HepG2 (cell line): Measurements from ENCODE around the gene GNMT. TPM values are rescaled to one million over a fixed set of nuclear protein-coding genes. Genes with fewer than 3 reads are reported as not detected.

Experiments used
- CBX2 ChIP-seq, 2 experiments: fragments of 200-600 bp in 1 of 2; sonication (generic); formaldehyde crosslinking in 1 of 2; IDR thresholded peaks; 2 replicates each; pipeline versions ENCODE4 v1.7.0 to v1.8.1; 2018 to 2022; ENCODE audit warnings: low read depth in 2 of 2, low read length in 1 of 2, mild to moderate bottlenecking in 1 of 2, missing genetic modification reagents in 1 of 2
- EZH2 ChIP-seq: conservative IDR thresholded peaks from 2 replicates; pipeline ENCODE4 v1.6.1; 2012; ENCODE audit warnings: mild to moderate bottlenecking, low read depth, low read length, moderate library complexity
- NRL ChIP-seq: sonication (generic); formaldehyde crosslinking; IDR thresholded peaks from 2 replicates; pipeline ENCODE4 v1.5.0; 2020; ENCODE audit warnings: missing genetic modification reagents, mild to moderate bottlenecking, moderate library complexity, borderline replicate concordance
- REPIN1 ChIP-seq: sonication (generic); formaldehyde crosslinking; IDR thresholded peaks from 2 replicates; pipeline ENCODE4 v1.8.0; 2022; ENCODE audit warnings: missing genetic modification reagents, low read depth, mild to moderate bottlenecking, borderline replicate concordance
- SALL2 ChIP-seq: sonication (generic); formaldehyde crosslinking; IDR thresholded peaks from 2 replicates; pipeline ENCODE4 v1.8.1; 2023; ENCODE audit warnings: mild to moderate bottlenecking, missing genetic modification reagents, inconsistent platforms
- TAF1 ChIP-seq: sonication (generic); formaldehyde crosslinking; IDR thresholded peaks from 2 replicates; pipeline ENCODE4 v1.4.0; 2020; ENCODE audit warnings: missing genetic modification reagents
- ZNF230 ChIP-seq: sonication (generic); formaldehyde crosslinking; IDR thresholded peaks from 2 replicates; pipeline ENCODE4 v1.4.0; 2020; ENCODE audit warnings: mild to moderate bottlenecking, missing genetic modification reagents
- ZNF747 ChIP-seq: sonication (generic); formaldehyde crosslinking; IDR thresholded peaks from 2 replicates; pipeline ENCODE4 v1.8.1; 2023; ENCODE audit warnings: missing genetic modification reagents, mild to moderate bottlenecking, borderline replicate concordance
- ZSCAN20 ChIP-seq: sonication (generic); formaldehyde crosslinking; IDR thresholded peaks from 2 replicates; pipeline ENCODE4 v1.4.0; 2020; ENCODE audit warnings: missing genetic modification reagents, mild to moderate bottlenecking, borderline replicate concordance
- ZSCAN30 ChIP-seq: sonication (generic); formaldehyde crosslinking; IDR thresholded peaks from 2 replicates; pipeline ENCODE4 v1.5.0; 2020; ENCODE audit warnings: mild to moderate bottlenecking, missing genetic modification reagents
- polyA plus RNA-seq, 8 experiments: library from polyadenylated mRNA; depleted of rRNA in 3 of 8; stranded (reverse) in 7 of 8; unstranded in 1 of 8; fragments of >200 nt; fragmentation: Illumina TruSeq in 4 of 8; extraction: Trizol in 4 of 8; gene quantifications; 2 replicates each; pipeline versions ENCODE4 v1.2.1 to v1.2.3, GENCODE V29; 2011 to 2016; ENCODE audit warnings: low read depth in 4 of 8, missing spikeins in 1 of 8, mixed read lengths in 1 of 8; ENCODE audit not compliant: insufficient read depth in 1 of 8
- total RNA-seq, 5 experiments: library from RNA; depleted of rRNA; stranded (reverse); fragments of >200 nt; fragmentation: Illumina TruSeq; extraction: Trizol; gene quantifications; 2 replicates each; pipeline ENCODE4 v1.2.3, GENCODE V29; 2016; ENCODE audit warnings: low read depth in 1 of 5
- TF ChIP-seq, protein P1 (sequence below): sonication (generic); formaldehyde crosslinking; IDR thresholded peaks from 2 replicates; pipeline ENCODE4 v1.4.0; 2020; ENCODE audit warnings: missing genetic modification reagents
- TF ChIP-seq, protein P2 (sequence below): sonication (generic); formaldehyde crosslinking; IDR thresholded peaks from 2 replicates; pipeline ENCODE4 v1.4.0; 2020; ENCODE audit warnings: missing genetic modification reagents
- TF ChIP-seq, protein P3 (sequence below), 2 experiments: sonication (generic) in 1 of 2; formaldehyde crosslinking in 1 of 2; IDR thresholded peaks; 2 replicates each; pipeline versions ENCODE4 v1.4.0 to v1.6.1; 2016 to 2020; ENCODE audit warnings: borderline replicate concordance in 1 of 2, low read depth in 1 of 2, mild to moderate bottlenecking in 1 of 2, missing genetic modification reagents in 1 of 2
- TF ChIP-seq, protein P4 (sequence below): fragments of 450-650 bp; IDR thresholded peaks from 2 replicates; pipeline ENCODE4 v1.6.1; 2016

The GNMT gene
- total and polyA plus RNA-seq, 2 of the 13 experiments (the other 11 are each of a cell fraction or from before 2014, with no cell fraction given) = 2.8 to 7.0 TPM

DNA sequence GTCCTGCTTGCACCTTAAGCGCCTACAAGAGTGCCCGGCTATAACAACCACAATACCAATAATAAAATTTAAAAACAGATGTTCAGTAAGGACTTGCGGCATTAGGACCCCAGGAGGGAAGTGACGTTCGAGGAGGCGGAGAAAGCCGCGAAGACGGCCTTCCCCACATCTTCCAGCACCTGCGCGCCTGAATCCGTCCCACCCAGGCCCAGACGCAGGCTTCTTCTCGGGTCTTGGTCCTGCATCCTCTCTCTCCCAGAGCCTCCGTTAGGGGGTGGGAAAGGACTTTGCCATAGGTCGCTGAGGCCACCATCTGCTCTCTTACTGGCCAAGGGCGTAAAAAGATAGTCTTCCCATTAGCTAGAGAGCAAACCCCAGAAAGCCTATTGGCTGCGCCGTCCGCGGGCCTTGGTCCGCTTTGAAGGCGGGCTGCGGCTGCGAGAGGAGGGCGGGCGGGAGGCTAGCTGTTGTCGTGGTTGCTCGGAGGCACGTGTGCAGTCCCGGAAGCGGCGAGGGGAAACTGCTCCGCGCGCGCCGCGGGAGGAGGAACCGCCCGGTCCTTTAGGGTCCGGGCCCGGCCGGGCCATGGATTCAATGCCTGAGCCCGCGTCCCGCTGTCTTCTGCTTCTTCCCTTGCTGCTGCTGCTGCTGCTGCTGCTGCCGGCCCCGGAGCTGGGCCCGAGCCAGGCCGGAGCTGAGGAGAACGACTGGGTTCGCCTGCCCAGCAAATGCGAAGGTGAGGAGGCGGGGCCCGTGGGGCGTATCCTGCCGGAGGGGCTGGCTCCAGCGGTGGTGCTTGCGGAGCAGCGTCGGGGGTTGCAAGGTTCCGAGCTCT is 31.4 kb upstream of the GNMT start, which contains the start of gene CNPY3 (continued):
- TF ChIP-seq ZNF747 (peak; percentile 91), SALL2 (CRISPR knock-in tag) (peak; percentile 86), ZNF230 (CRISPR knock-in tag) (peak; percentile 100), REPIN1 (peak; percentile 99), EZH2 (no peak), TAF1 (CRISPR knock-in tag) (peak; percentile 82; the same call in 1 of the 2 replicates), NRL (CRISPR knock-in tag) (peak; percentile 99), CBX2 (IDR thresholded peaks at IDR 0.05; ENCODE audit: low read depth, low read length) (no peak), CBX2 (CRISPR knock-in tag; IDR thresholded peaks at IDR 0.05; ENCODE audit: low read depth) (peak; percentile 23; the same call in 1 of the 2 replicates), ZSCAN20 (CRISPR knock-in tag) (peak; percentile 90; the same call in 1 of the 2 replicates), ZSCAN30 (CRISPR knock-in tag) (no peak)
- TF ChIP-seq, protein P1, sequence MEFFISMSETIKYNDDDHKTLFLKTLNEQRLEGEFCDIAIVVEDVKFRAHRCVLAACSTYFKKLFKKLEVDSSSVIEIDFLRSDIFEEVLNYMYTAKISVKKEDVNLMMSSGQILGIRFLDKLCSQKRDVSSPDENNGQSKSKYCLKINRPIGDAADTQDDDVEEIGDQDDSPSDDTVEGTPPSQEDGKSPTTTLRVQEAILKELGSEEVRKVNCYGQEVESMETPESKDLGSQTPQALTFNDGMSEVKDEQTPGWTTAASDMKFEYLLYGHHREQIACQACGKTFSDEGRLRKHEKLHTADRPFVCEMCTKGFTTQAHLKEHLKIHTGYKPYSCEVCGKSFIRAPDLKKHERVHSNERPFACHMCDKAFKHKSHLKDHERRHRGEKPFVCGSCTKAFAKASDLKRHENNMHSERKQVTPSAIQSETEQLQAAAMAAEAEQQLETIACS (CRISPR knock-in tag) = peak; percentile 52; the same call in 1 of the 2 replicates
- TF ChIP-seq, protein P2, sequence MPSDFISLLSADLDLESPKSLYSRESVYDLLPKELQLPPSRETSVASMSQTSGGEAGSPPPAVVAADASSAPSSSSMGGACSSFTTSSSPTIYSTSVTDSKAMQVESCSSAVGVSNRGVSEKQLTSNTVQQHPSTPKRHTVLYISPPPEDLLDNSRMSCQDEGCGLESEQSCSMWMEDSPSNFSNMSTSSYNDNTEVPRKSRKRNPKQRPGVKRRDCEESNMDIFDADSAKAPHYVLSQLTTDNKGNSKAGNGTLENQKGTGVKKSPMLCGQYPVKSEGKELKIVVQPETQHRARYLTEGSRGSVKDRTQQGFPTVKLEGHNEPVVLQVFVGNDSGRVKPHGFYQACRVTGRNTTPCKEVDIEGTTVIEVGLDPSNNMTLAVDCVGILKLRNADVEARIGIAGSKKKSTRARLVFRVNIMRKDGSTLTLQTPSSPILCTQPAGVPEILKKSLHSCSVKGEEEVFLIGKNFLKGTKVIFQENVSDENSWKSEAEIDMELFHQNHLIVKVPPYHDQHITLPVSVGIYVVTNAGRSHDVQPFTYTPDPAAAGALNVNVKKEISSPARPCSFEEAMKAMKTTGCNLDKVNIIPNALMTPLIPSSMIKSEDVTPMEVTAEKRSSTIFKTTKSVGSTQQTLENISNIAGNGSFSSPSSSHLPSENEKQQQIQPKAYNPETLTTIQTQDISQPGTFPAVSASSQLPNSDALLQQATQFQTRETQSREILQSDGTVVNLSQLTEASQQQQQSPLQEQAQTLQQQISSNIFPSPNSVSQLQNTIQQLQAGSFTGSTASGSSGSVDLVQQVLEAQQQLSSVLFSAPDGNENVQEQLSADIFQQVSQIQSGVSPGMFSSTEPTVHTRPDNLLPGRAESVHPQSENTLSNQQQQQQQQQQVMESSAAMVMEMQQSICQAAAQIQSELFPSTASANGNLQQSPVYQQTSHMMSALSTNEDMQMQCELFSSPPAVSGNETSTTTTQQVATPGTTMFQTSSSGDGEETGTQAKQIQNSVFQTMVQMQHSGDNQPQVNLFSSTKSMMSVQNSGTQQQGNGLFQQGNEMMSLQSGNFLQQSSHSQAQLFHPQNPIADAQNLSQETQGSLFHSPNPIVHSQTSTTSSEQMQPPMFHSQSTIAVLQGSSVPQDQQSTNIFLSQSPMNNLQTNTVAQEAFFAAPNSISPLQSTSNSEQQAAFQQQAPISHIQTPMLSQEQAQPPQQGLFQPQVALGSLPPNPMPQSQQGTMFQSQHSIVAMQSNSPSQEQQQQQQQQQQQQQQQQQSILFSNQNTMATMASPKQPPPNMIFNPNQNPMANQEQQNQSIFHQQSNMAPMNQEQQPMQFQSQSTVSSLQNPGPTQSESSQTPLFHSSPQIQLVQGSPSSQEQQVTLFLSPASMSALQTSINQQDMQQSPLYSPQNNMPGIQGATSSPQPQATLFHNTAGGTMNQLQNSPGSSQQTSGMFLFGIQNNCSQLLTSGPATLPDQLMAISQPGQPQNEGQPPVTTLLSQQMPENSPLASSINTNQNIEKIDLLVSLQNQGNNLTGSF (CRISPR knock-in tag) = peak; percentile 96
- TF ChIP-seq, protein P3, sequence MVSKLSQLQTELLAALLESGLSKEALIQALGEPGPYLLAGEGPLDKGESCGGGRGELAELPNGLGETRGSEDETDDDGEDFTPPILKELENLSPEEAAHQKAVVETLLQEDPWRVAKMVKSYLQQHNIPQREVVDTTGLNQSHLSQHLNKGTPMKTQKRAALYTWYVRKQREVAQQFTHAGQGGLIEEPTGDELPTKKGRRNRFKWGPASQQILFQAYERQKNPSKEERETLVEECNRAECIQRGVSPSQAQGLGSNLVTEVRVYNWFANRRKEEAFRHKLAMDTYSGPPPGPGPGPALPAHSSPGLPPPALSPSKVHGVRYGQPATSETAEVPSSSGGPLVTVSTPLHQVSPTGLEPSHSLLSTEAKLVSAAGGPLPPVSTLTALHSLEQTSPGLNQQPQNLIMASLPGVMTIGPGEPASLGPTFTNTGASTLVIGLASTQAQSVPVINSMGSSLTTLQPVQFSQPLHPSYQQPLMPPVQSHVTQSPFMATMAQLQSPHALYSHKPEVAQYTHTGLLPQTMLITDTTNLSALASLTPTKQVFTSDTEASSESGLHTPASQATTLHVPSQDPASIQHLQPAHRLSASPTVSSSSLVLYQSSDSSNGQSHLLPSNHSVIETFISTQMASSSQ (IDR thresholded peaks at IDR 0.05; ENCODE audit: low read depth) = no peak
- TF ChIP-seq, protein P3 (CRISPR knock-in tag; IDR thresholded peaks at IDR 0.05; ENCODE audit: borderline replicate concordance) = peak; percentile 85
- TF ChIP-seq, protein P4, sequence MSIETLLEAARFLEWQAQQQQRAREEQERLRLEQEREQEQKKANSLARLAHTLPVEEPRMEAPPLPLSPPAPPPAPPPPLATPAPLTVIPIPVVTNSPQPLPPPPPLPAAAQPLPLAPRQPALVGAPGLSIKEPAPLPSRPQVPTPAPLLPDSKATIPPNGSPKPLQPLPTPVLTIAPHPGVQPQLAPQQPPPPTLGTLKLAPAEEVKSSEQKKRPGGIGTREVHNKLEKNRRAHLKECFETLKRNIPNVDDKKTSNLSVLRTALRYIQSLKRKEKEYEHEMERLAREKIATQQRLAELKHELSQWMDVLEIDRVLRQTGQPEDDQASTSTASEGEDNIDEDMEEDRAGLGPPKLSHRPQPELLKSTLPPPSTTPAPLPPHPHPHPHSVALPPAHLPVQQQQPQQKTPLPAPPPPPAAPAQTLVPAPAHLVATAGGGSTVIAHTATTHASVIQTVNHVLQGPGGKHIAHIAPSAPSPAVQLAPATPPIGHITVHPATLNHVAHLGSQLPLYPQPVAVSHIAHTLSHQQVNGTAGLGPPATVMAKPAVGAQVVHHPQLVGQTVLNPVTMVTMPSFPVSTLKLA = peak; percentile 98
